Activated CD8-positive, alpha-beta T cell treated with anti-CD3 and anti-CD28 coated beads, Interleukin-2, amount 10 ng/mL, durations not matched to agents 7 days and 5 days (primary cell): ENCODE data around the gene ADGRF3. TPM values are rescaled to one million over a fixed set of nuclear protein-coding genes. Genes with fewer than 3 reads are reported as not detected.
"Not testable (repeated sequence)": the region's sequence is repeated elsewhere in the genome, so short reads cannot be mapped to it uniquely, and the experiment has no call there.

Experiments
- ATAC-seq: fragments of 150-1000 bp; cut with Tn5 transposase; one replicate; pipeline ENCODE4 v1.10.0; 2021; ENCODE audit warnings: moderate library complexity
- CTCF ChIA-PET: fragments of 350-600 bp; sonication (Branson Sonifier 250); formaldehyde crosslinking; loops from one replicate; lab custom pipeline; 2021; ENCODE audit warnings: antibody characterized with exemption; lab: Charles Lee
- POLR2A ChIA-PET: fragments of 350-600 bp; sonication (Branson Sonifier 250); formaldehyde crosslinking; loops from one replicate; lab custom pipeline; 2021; ENCODE audit warnings: antibody characterized with exemption; lab: Charles Lee
- DNase-seq: peaks from one replicate; pipeline ENCODE4 v3.0.0-alpha.2; 2020
- H3K27ac Mint-ChIP-seq: one replicate; pipeline ENCODE4 v1.8.0; 2021; ENCODE audit warnings: mild to moderate bottlenecking, mixed read lengths
- H3K27me3 Mint-ChIP-seq: one replicate; pipeline ENCODE4 v1.8.0; 2021; ENCODE audit warnings: low read depth, mixed read lengths
- H3K36me3 Mint-ChIP-seq: one replicate; pipeline ENCODE4 v1.8.0; 2021; ENCODE audit warnings: low read depth, mixed read lengths
- H3K4me1 Mint-ChIP-seq: one replicate; pipeline ENCODE4 v1.8.0; 2021; ENCODE audit warnings: low read depth, mixed read lengths
- H3K4me3 Mint-ChIP-seq: one replicate; pipeline ENCODE4 v1.8.0; 2021; ENCODE audit warnings: mild to moderate bottlenecking, mixed read lengths
- H3K9me3 Mint-ChIP-seq: one replicate; pipeline ENCODE4 v1.8.0; 2022; ENCODE audit warnings: mixed read lengths; ENCODE audit not compliant: insufficient read depth
- total RNA-seq, 2 experiments: library from RNA; stranded (reverse); gene quantifications; one replicate each; pipeline ENCODE4 v1.2.3, GENCODE V29; 2021

Gene ADGRF3
- total RNA-seq, 2 experiments from 2014 or later, result 5.8 TPM

- POLR2A ChIA-PET, result interaction anchor here (1.1 to 1.4 kb wide), 2 partner anchors 86 to 146 kb away, joined by 3 read pairs; partner anchors contain the start of genes HADHA and HADHB
- Mint-ChIP-seq H3K4me3 (no peak overlapping the region), H3K36me3 (no peaks in the 10 kb centered on the region), H3K27me3 (no peaks in the 10 kb centered on the region), H3K9me3 (no peaks in the 10 kb centered on the region), H3K27ac (no peak overlapping the region), H3K4me1 (peaks cover 40% of the 10 kb centered on the region)
- no peak for ATAC-seq
- no peak for DNase-seq
- CTCF ChIA-PET, result interaction anchor here (0.5 to 4.4 kb wide), 19 partner anchors 9 to 339 kb away, joined by 3 to 32 read pairs (median 3); partner anchors contain the start of genes HADHA, HADHB and SELENOI
Measured at GRCh38 chr2:26330604-26331003, 16.0 kb downstream of the ADGRF3 start.

- H3K4me3 Mint-ChIP-seq, result no peak overlapping the region
- H3K27ac Mint-ChIP-seq, result no peak overlapping the region
- DNase-seq, result peak; percentile 92
- no peaks in the 10 kb centered on the region for H3K36me3 Mint-ChIP-seq
- no peaks in the 10 kb centered on the region for H3K27me3 Mint-ChIP-seq
- peaks cover 40% of the 10 kb centered on the region for H3K4me1 Mint-ChIP-seq
- peak; percentile 95 for ATAC-seq
- ChIA-PET CTCF (interaction anchor here (0.5 to 4.4 kb wide), 17 partner anchors 8 to 242 kb away, joined by 3 to 32 read pairs (median 3); partner anchors contain the start of genes HADHA, HADHB and SELENOI), POLR2A (interaction anchor here (1.1 to 1.4 kb wide), 2 partner anchors 86 to 146 kb away, joined by 3 read pairs; partner anchors contain the start of genes HADHA and HADHB)
- H3K9me3 Mint-ChIP-seq, result no peaks in the 10 kb centered on the region
Measured at GRCh38 chr2:26330114-26330549, 16.5 kb downstream of the ADGRF3 start.

- peaks cover 36% of the 10 kb centered on the region for H3K4me1 Mint-ChIP-seq
- not testable (repeated sequence) for H3K27ac Mint-ChIP-seq, H3K9me3 Mint-ChIP-seq, H3K27me3 Mint-ChIP-seq, ATAC-seq, H3K36me3 Mint-ChIP-seq, H3K4me3 Mint-ChIP-seq, DNase-seq
- CTCF ChIA-PET, result interaction anchor here (0.6 to 4.4 kb wide), 8 partner anchors 15 to 105 kb away, joined by 3 to 32 read pairs (median 4); partner anchors contain the start of genes HADHA and HADHB
- POLR2A ChIA-PET, result interaction anchor here (0.6 kb wide), 1 partner anchor 191 kb away, joined by 3 read pairs; no protein-coding TSS in a partner anchor
Measured at GRCh38 chr2:26329083-26329482, 17.5 kb downstream of the ADGRF3 start.

GRCh38 chr2:26327291-26328272 is 19.0 kb downstream of the ADGRF3 start:
- ATAC-seq, result no peak
- Mint-ChIP-seq H3K27me3 (no peaks in the 10 kb centered on the region), H3K9me3 (no peaks in the 10 kb centered on the region), H3K4me1 (peaks cover 34% of the 10 kb centered on the region), H3K36me3 (no peaks in the 10 kb centered on the region), H3K4me3 (no peak overlapping the region), H3K27ac (no peak overlapping the region)
- ChIA-PET POLR2A (interaction anchor here (2.3 kb wide), 1 partner anchor 83 kb away, joined by 12 read pairs; the partner anchor contains the start of genes HADHA and HADHB), CTCF (interaction anchor here (0.7 to 1.6 kb wide), 3 partner anchors 12 to 140 kb away, joined by 3 read pairs; no protein-coding TSS in a partner anchor)
- DNase-seq, result no peak

- peaks cover 34% of the 10 kb centered on the region for H3K4me1 Mint-ChIP-seq
- H3K27me3 Mint-ChIP-seq, result no peaks in the 10 kb centered on the region
- no peak overlapping the region for H3K27ac Mint-ChIP-seq
- POLR2A ChIA-PET, result interaction anchor here (0.9 to 2.3 kb wide), 2 partner anchors 26 to 82 kb away, joined by 3 to 12 read pairs; partner anchors contain the start of genes HADHA and HADHB
- DNase-seq (no peak), ATAC-seq (no peak)
- no peaks in the 10 kb centered on the region for H3K36me3 Mint-ChIP-seq
- H3K4me3 Mint-ChIP-seq, result no peak overlapping the region
- CTCF ChIA-PET, result interaction anchor here (0.7 to 1.3 kb wide), 4 partner anchors 11 to 141 kb away, joined by 3 read pairs; no protein-coding TSS in a partner anchor
- H3K9me3 Mint-ChIP-seq, result no peaks in the 10 kb centered on the region
Measured at GRCh38 chr2:26326514-26326913, 20.1 kb downstream of the ADGRF3 start.

- DNase-seq (no peak), ATAC-seq (no peak)
- no peaks in the 10 kb centered on the region for H3K36me3 Mint-ChIP-seq
- H3K27me3 Mint-ChIP-seq, result no peaks in the 10 kb centered on the region
- H3K4me1 Mint-ChIP-seq, result peaks cover 34% of the 10 kb centered on the region
- H3K9me3 Mint-ChIP-seq, result no peaks in the 10 kb centered on the region
- ChIA-PET CTCF (interaction anchor here (0.8 to 1.3 kb wide), 5 partner anchors 11 to 238 kb away, joined by 3 read pairs; partner anchors contain the start of gene HADHB), POLR2A (interaction anchor here (0.9 kb wide), 1 partner anchor 25 kb away, joined by 3 read pairs; no protein-coding TSS in a partner anchor)
- no peak overlapping the region for H3K4me3 Mint-ChIP-seq
- H3K27ac Mint-ChIP-seq, result no peak overlapping the region
Measured at GRCh38 chr2:26325851-26326250, 20.7 kb downstream of the ADGRF3 start.

- H3K4me1 Mint-ChIP-seq, result peaks cover 25% of the 10 kb centered on the region
- ChIA-PET CTCF (interaction anchor here (1.0 to 1.3 kb wide), 2 partner anchors 78 to 79 kb away, joined by 3 read pairs; partner anchors contain the start of gene HADHB), POLR2A (no interaction called here)
- H3K27me3 Mint-ChIP-seq, result no peaks in the 10 kb centered on the region
- no peak for ATAC-seq
- no peaks in the 10 kb centered on the region for H3K36me3 Mint-ChIP-seq
- DNase-seq, result no peak
- no peak overlapping the region for H3K27ac Mint-ChIP-seq
- H3K4me3 Mint-ChIP-seq, result no peak overlapping the region
- no peaks in the 10 kb centered on the region for H3K9me3 Mint-ChIP-seq
Measured at GRCh38 chr2:26324903-26325302, 21.7 kb downstream of the ADGRF3 start.

GRCh38 chr2:26324479-26324878 is 22.1 kb downstream of the ADGRF3 start:
- CTCF ChIA-PET, POLR2A ChIA-PET, H3K27ac Mint-ChIP-seq, DNase-seq, H3K9me3 Mint-ChIP-seq, ATAC-seq, H3K4me3 Mint-ChIP-seq, H3K36me3 Mint-ChIP-seq, H3K27me3 Mint-ChIP-seq: not testable (repeated sequence)
- peaks cover 23% of the 10 kb centered on the region for H3K4me1 Mint-ChIP-seq

- Mint-ChIP-seq H3K4me1 (peaks cover 2% of the 10 kb centered on the region), H3K27me3 (no peaks in the 10 kb centered on the region), H3K4me3 (no peak overlapping the region), H3K9me3 (no peaks in the 10 kb centered on the region), H3K27ac (no peak overlapping the region), H3K36me3 (no peaks in the 10 kb centered on the region)
- no peak for DNase-seq
- ATAC-seq, result no peak
- CTCF ChIA-PET, result no interaction called here
- POLR2A ChIA-PET, result interaction anchor here (0.6 to 1.2 kb wide), 2 partner anchors 13 to 110 kb away, joined by 3 read pairs; no protein-coding TSS in a partner anchor
Measured at GRCh38 chr2:26318950-26319349, 27.6 kb downstream of the ADGRF3 start.

GRCh38 chr2:26317377-26318105 is 29.0 kb downstream of the ADGRF3 start:
- no peaks in the 10 kb centered on the region for H3K27me3 Mint-ChIP-seq

GRCh38 chr2:26316845-26317244 is 29.7 kb downstream of the ADGRF3 start:
- peaks cover 2% of the 10 kb centered on the region for H3K4me1 Mint-ChIP-seq
- ChIA-PET POLR2A (no interaction called here), CTCF (no interaction called here)
- H3K27ac Mint-ChIP-seq, result no peak overlapping the region
- H3K27me3 Mint-ChIP-seq, result no peaks in the 10 kb centered on the region
- H3K9me3 Mint-ChIP-seq, result no peaks in the 10 kb centered on the region
- no peaks in the 10 kb centered on the region for H3K36me3 Mint-ChIP-seq
- H3K4me3 Mint-ChIP-seq, result no peak overlapping the region
- DNase-seq, result no peak
- ATAC-seq, result no peak

More at GRCh38 chr2:26317377-26318105, 29.0 kb downstream of the ADGRF3 start:
- Mint-ChIP-seq H3K4me3 (no peak overlapping the region), H3K4me1 (peaks cover 2% of the 10 kb centered on the region), H3K27ac (no peak overlapping the region), H3K36me3 (no peaks in the 10 kb centered on the region), H3K9me3 (no peaks in the 10 kb centered on the region)
- CTCF ChIA-PET, result interaction anchor here (1.0 kb wide), 1 partner anchor 12 kb away, joined by 3 read pairs; no protein-coding TSS in a partner anchor
- POLR2A ChIA-PET, result interaction anchor here (1.2 kb wide), 1 partner anchor 12 kb away, joined by 3 read pairs; no protein-coding TSS in a partner anchor
- DNase-seq (no peak), ATAC-seq (no peak)
